Astrocyte (in vitro differentiated cells and primary cell): Measurements from ENCODE around the gene CREB3L2. TPM values are rescaled to one million over a fixed set of nuclear protein-coding genes. Genes with fewer than 3 reads are reported as not detected.

ENCODE experiments used
- DNase-seq: peaks from one replicate; pipeline ENCODE4 v3.0.0-alpha.2; 2010; ENCODE audit warnings: low read depth
- FAIRE-seq: peaks from 2 replicates; lab custom pipeline; 2011; peaks lifted over from hg19 to GRCh38; lab: Jason Lieb, UNC
- H2AFZ ChIP-seq: 2 replicates; pipeline ENCODE4 v1.6.0; 2012; ENCODE audit warnings: low read depth, low read length, inconsistent platforms
- H3K27ac ChIP-seq: 2 replicates; pipeline ENCODE4 v1.5.1; 2011; ENCODE audit warnings: low read depth, low read length, inconsistent platforms
- H3K27me3 ChIP-seq: 2 replicates; pipeline ENCODE4 v1.6.0; 2011; ENCODE audit warnings: low read length, inconsistent platforms; ENCODE audit not compliant: insufficient read depth
- H3K36me3 ChIP-seq: 2 replicates; pipeline ENCODE4 v1.5.1; 2011; ENCODE audit warnings: low read length, inconsistent platforms; ENCODE audit not compliant: insufficient read depth
- H3K4me1 ChIP-seq: 2 replicates; pipeline ENCODE4 v1.5.1; 2011; ENCODE audit warnings: low read length, inconsistent platforms; ENCODE audit not compliant: insufficient read depth
- H3K4me2 ChIP-seq: 2 replicates; pipeline ENCODE4 v1.6.0; 2012; ENCODE audit warnings: low read length, inconsistent platforms
- H3K4me3 ChIP-seq: 2 replicates; pipeline ENCODE4 v1.5.1; 2011; ENCODE audit warnings: low read depth, mild to moderate bottlenecking, low read length, inconsistent platforms; ENCODE audit not compliant: insufficient read depth
- H3K79me2 ChIP-seq: 2 replicates; pipeline ENCODE4 v1.6.0; 2012; ENCODE audit warnings: mild to moderate bottlenecking, low read length, inconsistent platforms; ENCODE audit not compliant: insufficient read depth
- H3K9ac ChIP-seq: 2 replicates; pipeline ENCODE4 v1.6.0; 2012; ENCODE audit warnings: mild to moderate bottlenecking, low read length, inconsistent platforms
- H3K9me3 ChIP-seq: 2 replicates; pipeline ENCODE4 v1.5.1; 2012; ENCODE audit warnings: low read depth, mild to moderate bottlenecking, low read length, inconsistent platforms; ENCODE audit not compliant: insufficient read depth
- H4K20me1 ChIP-seq: 2 replicates; pipeline ENCODE4 v1.6.0; 2012; ENCODE audit warnings: low read length, inconsistent platforms; ENCODE audit not compliant: insufficient read depth
- H3K27ac Mint-ChIP-seq: one replicate; pipeline ENCODE4 v1.8.0; 2021; ENCODE audit warnings: mild to moderate bottlenecking, mixed read lengths; ENCODE audit not compliant: unreplicated experiment
- H3K27me3 Mint-ChIP-seq: one replicate; pipeline ENCODE4 v1.8.0; 2021; ENCODE audit warnings: low read depth, mixed read lengths; ENCODE audit not compliant: unreplicated experiment
- H3K36me3 Mint-ChIP-seq: one replicate; pipeline ENCODE4 v1.8.0; 2021; ENCODE audit warnings: low read depth, mixed read lengths; ENCODE audit not compliant: unreplicated experiment
- H3K4me1 Mint-ChIP-seq: one replicate; pipeline ENCODE4 v1.8.0; 2021; ENCODE audit warnings: low read depth, mixed read lengths; ENCODE audit not compliant: unreplicated experiment
- H3K4me3 Mint-ChIP-seq: one replicate; pipeline ENCODE4 v1.8.0; 2021; ENCODE audit warnings: mild to moderate bottlenecking, moderate library complexity, mixed read lengths; ENCODE audit not compliant: unreplicated experiment
- H3K9me3 Mint-ChIP-seq: one replicate; pipeline ENCODE4 v1.8.0; 2021; ENCODE audit warnings: mild to moderate bottlenecking, mixed read lengths; ENCODE audit not compliant: unreplicated experiment
- EZH2 ChIP-seq: IDR thresholded peaks from 2 replicates; pipeline ENCODE4 v1.6.1; 2012; ENCODE audit warnings: mild to moderate bottlenecking, low read length, inconsistent platforms; ENCODE audit not compliant: insufficient read depth
- total RNA-seq: library from RNA; stranded (reverse); gene quantifications from 2 replicates; pipeline ENCODE4 v1.2.1, GENCODE V29; 2021
- TF ChIP-seq, protein P1 (sequence below): IDR thresholded peaks from 2 replicates; pipeline ENCODE4 v1.5.1; 2011; ENCODE audit warnings: low read depth, mild to moderate bottlenecking, inconsistent platforms, low read length, moderate library complexity; ENCODE audit not compliant: insufficient read depth

Gene CREB3L2
- total RNA-seq, 1 donor from 2014 or later = 116 TPM

DNA sequence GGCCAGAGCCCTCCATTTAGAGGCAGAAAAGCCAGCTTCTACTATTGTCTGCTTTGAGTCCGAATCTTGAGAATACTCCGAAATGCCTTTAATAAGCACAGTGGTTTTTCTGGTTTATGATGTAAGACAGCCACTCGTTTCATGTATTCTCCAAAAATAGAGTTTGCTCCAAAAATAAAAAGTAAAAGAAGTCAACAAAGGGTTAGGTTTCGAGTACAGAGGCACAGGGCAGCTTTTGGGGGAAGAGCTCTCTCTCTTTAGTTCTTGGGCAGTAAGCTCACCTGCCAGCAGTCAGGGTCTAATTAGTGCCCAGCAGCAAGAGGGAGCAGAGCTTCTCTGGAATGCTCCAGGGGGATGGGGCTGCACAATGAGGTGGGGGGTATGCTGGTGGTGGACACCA, 20.2 kb downstream of the CREB3L2 start:
- Histone ChIP-seq H4K20me1 (peaks cover 47% of the 10 kb centered on the region), H3K27ac (peak overlapping the region; percentile 75), H3K4me2 (peak overlapping the region; percentile 41), H3K9ac (peak overlapping the region; percentile 42), H3K27me3 (no peaks in the 10 kb centered on the region), H3K4me1 (peaks cover 73% of the 10 kb centered on the region), H2AFZ (no peak overlapping the region), H3K36me3 (no peaks in the 10 kb centered on the region), H3K9me3 (peaks cover 2% of the 10 kb centered on the region), H3K79me2 (peaks cover 97% of the 10 kb centered on the region), H3K4me3 (no peak overlapping the region)
- DNase-seq (no peak), FAIRE-seq (no peak)
- Mint-ChIP-seq H3K27ac (peak overlapping the region; percentile 66), H3K4me1 (peaks cover 90% of the 10 kb centered on the region), H3K9me3 (peaks cover 7% of the 10 kb centered on the region), H3K27me3 (no peaks in the 10 kb centered on the region), H3K36me3 (peaks cover 27% of the 10 kb centered on the region), H3K4me3 (no peak overlapping the region)
- TF ChIP-seq, protein P1, sequence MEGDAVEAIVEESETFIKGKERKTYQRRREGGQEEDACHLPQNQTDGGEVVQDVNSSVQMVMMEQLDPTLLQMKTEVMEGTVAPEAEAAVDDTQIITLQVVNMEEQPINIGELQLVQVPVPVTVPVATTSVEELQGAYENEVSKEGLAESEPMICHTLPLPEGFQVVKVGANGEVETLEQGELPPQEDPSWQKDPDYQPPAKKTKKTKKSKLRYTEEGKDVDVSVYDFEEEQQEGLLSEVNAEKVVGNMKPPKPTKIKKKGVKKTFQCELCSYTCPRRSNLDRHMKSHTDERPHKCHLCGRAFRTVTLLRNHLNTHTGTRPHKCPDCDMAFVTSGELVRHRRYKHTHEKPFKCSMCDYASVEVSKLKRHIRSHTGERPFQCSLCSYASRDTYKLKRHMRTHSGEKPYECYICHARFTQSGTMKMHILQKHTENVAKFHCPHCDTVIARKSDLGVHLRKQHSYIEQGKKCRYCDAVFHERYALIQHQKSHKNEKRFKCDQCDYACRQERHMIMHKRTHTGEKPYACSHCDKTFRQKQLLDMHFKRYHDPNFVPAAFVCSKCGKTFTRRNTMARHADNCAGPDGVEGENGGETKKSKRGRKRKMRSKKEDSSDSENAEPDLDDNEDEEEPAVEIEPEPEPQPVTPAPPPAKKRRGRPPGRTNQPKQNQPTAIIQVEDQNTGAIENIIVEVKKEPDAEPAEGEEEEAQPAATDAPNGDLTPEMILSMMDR = no peak
- no peak for TF ChIP-seq EZH2

DNA sequence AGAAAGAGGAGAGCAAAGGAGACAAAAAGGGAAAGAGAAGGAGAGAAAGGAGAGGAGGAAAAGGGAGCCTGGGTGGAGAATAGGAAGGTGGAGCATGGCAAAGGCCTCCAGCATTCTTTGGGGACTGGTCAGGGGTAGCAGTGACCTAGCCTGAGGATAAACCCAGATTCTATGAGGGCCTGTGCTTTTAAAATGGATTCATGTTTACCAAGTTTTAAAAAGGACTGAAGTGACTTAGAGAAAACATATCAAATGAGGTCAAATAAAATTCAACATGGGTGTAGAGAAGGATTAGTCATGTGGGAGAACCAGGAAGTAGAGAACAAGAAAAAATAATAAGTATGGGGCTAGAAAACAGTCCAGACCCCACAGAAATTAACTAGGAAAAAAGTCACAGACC, 20.7 kb downstream of the CREB3L2 start:
- H3K27ac Mint-ChIP-seq = peak overlapping the region; percentile 66
- Histone ChIP-seq H3K4me1 (peaks cover 72% of the 10 kb centered on the region), H3K36me3 (no peaks in the 10 kb centered on the region), H2AFZ (no peak overlapping the region), H3K4me2 (peak overlapping the region; percentile 41), H4K20me1 (peaks cover 45% of the 10 kb centered on the region), H3K79me2 (peaks cover 97% of the 10 kb centered on the region), H3K27me3 (no peaks in the 10 kb centered on the region), H3K9me3 (peaks cover 2% of the 10 kb centered on the region), H3K9ac (peak overlapping the region; percentile 42), H3K27ac (peak overlapping the region; percentile 75), H3K4me3 (no peak overlapping the region)
- FAIRE-seq (no peak), DNase-seq (peak; percentile 33)
- H3K4me3 Mint-ChIP-seq = peak overlapping the region; percentile 17
- H3K4me1 Mint-ChIP-seq = peaks cover 90% of the 10 kb centered on the region
- H3K36me3 Mint-ChIP-seq = peaks cover 27% of the 10 kb centered on the region
- peaks cover 7% of the 10 kb centered on the region for H3K9me3 Mint-ChIP-seq
- TF ChIP-seq, protein P1 = no peak
- no peak for TF ChIP-seq EZH2
- H3K27me3 Mint-ChIP-seq = no peaks in the 10 kb centered on the region

DNA sequence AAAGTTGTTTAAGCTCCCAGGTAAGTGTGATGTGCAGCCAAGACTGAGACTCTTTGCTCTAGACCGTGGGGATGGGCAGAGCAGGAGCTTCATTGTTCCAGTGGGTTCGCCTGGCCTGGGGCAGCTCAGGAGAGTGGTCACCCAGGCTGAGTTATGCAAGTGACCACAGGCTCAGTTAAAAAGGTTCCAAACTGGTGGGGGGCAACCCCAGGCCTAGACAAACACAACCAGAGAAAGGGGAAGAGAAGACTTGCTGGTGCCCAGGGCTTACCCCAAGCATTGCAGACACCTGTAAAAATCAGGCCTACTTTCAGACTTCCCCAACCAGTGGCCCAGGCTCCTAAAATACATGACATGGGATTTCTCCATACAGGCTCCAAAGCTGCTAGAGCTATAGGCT, 21.6 kb downstream of the CREB3L2 start:
- Histone ChIP-seq H3K4me3 (no peak overlapping the region), H3K79me2 (peaks cover 97% of the 10 kb centered on the region), H4K20me1 (peaks cover 42% of the 10 kb centered on the region), H3K27me3 (no peaks in the 10 kb centered on the region), H3K9me3 (peaks cover 2% of the 10 kb centered on the region), H3K36me3 (no peaks in the 10 kb centered on the region), H3K9ac (no peak overlapping the region), H3K4me1 (peaks cover 77% of the 10 kb centered on the region), H2AFZ (no peak overlapping the region), H3K27ac (peak overlapping the region; percentile 29), H3K4me2 (no peak overlapping the region)
- FAIRE-seq (no peak), DNase-seq (no peak)
- Mint-ChIP-seq H3K4me1 (peaks cover 89% of the 10 kb centered on the region), H3K27ac (peak overlapping the region; percentile 66), H3K27me3 (no peaks in the 10 kb centered on the region), H3K36me3 (peaks cover 24% of the 10 kb centered on the region), H3K9me3 (peaks cover 7% of the 10 kb centered on the region), H3K4me3 (peak overlapping the region; percentile 35)
- TF ChIP-seq, protein P1 = no peak
- no peak for TF ChIP-seq EZH2
